ENCODE measurements around the gene NR1D2. TPM values are rescaled to one million over a fixed set of nuclear protein-coding genes. Genes with fewer than 3 reads are reported as not detected.

NR1D2 gene
- total RNA-seq, 1 donor from 2014 or later = 34.0 TPM

GRCh38 chr3:23995219-23995618 lies 50.1 kb downstream of the NR1D2 start:
- FAIRE-seq = no peak
- DNase-seq (ENCODE audit: low read depth) = no peak
- H3K27me3 ChIP-seq (ENCODE audit: control insufficient read depth, insufficient read depth, low read length) = no peaks in the 10 kb centered on the region
- no peak overlapping the region for H3K4me3 ChIP-seq (ENCODE audit: low read depth, low read length)
- H3K36me3 ChIP-seq (ENCODE audit: control insufficient read depth, insufficient read depth, low read length) = no peaks in the 10 kb centered on the region
- TF ChIP-seq CTCF (IDR thresholded peaks at IDR 0.05; ENCODE audit: insufficient read depth, low read length, severe bottlenecking) = no peak

- FAIRE-seq = no peak
- Histone ChIP-seq H3K27me3 (ENCODE audit: control insufficient read depth, insufficient read depth, low read length) (no peaks in the 10 kb centered on the region), H3K4me3 (ENCODE audit: low read depth, low read length) (no peak overlapping the region), H3K36me3 (ENCODE audit: control insufficient read depth, insufficient read depth, low read length) (no peaks in the 10 kb centered on the region)
- no peak for DNase-seq (ENCODE audit: low read depth)
- no peak for TF ChIP-seq CTCF (IDR thresholded peaks at IDR 0.05; ENCODE audit: insufficient read depth, low read length, severe bottlenecking)
These were observed 51.0 kb downstream of the NR1D2 start for GRCh38 chr3:23996095-23996524.

GRCh38 chr3:23999012-23999641 lies 54.0 kb downstream of the NR1D2 start:
- Histone ChIP-seq H3K27me3 (ENCODE audit: control insufficient read depth, insufficient read depth, low read length) (no peaks in the 10 kb centered on the region), H3K36me3 (ENCODE audit: control insufficient read depth, insufficient read depth, low read length) (no peaks in the 10 kb centered on the region), H3K4me3 (ENCODE audit: low read depth, low read length) (no peak overlapping the region)
- no peak for FAIRE-seq
- TF ChIP-seq CTCF (IDR thresholded peaks at IDR 0.05; ENCODE audit: insufficient read depth, low read length, severe bottlenecking) = peak; percentile 70
- DNase-seq (ENCODE audit: low read depth) = peak; percentile 43

- H3K4me3 ChIP-seq (ENCODE audit: low read depth, low read length) = no peak overlapping the region
- no peaks in the 10 kb centered on the region for H3K27me3 ChIP-seq (ENCODE audit: control insufficient read depth, insufficient read depth, low read length)
- H3K36me3 ChIP-seq (ENCODE audit: control insufficient read depth, insufficient read depth, low read length) = no peaks in the 10 kb centered on the region
- no peak for DNase-seq (ENCODE audit: low read depth)
- TF ChIP-seq CTCF (IDR thresholded peaks at IDR 0.05; ENCODE audit: insufficient read depth, low read length, severe bottlenecking) = no peak
- FAIRE-seq = no peak
These were observed 57.0 kb downstream of the NR1D2 start for GRCh38 chr3:24002129-24002528.

GRCh38 chr3:24003466-24003865 lies 58.4 kb downstream of the NR1D2 start:
- no peak for DNase-seq (ENCODE audit: low read depth)
- no peaks in the 10 kb centered on the region for H3K27me3 ChIP-seq (ENCODE audit: control insufficient read depth, insufficient read depth, low read length)
- H3K36me3 ChIP-seq (ENCODE audit: control insufficient read depth, insufficient read depth, low read length) = no peaks in the 10 kb centered on the region
- H3K4me3 ChIP-seq (ENCODE audit: low read depth, low read length) = no peak overlapping the region
- FAIRE-seq = no peak
- TF ChIP-seq CTCF (IDR thresholded peaks at IDR 0.05; ENCODE audit: insufficient read depth, low read length, severe bottlenecking) = no peak

All from bronchial epithelial cell (primary cell).